Stimulated activated CD4-positive, alpha-beta T cell treated with anti-CD3 and anti-CD28 coated beads, Interleukin-1b, Interleukin-23, amount 100 ng/mL, for 48 hours (primary cell): ENCODE measurements around the gene ZNF202.

ENCODE experiments used
- DNase-seq: peaks from one replicate; pipeline ENCODE4 v3.0.0-alpha.2; 2020

Gene ZNF202

GRCh38 chr11:123681030-123681429, 60.4 kb downstream of the ZNF202 start:
- DNase-seq: peak; percentile 4

- no peak for DNase-seq
Measured at GRCh38 chr11:123678246-123678645, 63.2 kb downstream of the ZNF202 start.

GRCh38 chr11:123677510-123677909, 64.0 kb downstream of the ZNF202 start:
- no peak for DNase-seq

- no peak for DNase-seq
Measured at GRCh38 chr11:123674297-123674696, 67.2 kb downstream of the ZNF202 start.
